CD4-positive, alpha-beta T cell treated with Interleukin-12 subunit alpha and Interleukin-12 subunit beta, for 1 hour (primary cell): ENCODE results near the gene HNRNPAB.
A peak's percentile ranks its signal among the peaks of the same experiment; 100 is the strongest.

Experiments
- DNase-seq: peaks from one replicate; pipeline ENCODE4 v3.0.0-alpha.2; 2020

The HNRNPAB gene

GRCh38 chr5:178204182-178204934 lies at the start of gene HNRNPAB:
Gene HNRNPAB, plus strand, starts transcription at chr5:178204533. Its CDS starts 305 bp downstream, at chr5:178204838.
- peak; percentile 97 for DNase-seq

- DNase-seq: no peak
Measured at GRCh38 chr5:178155065-178155464, 49.3 kb upstream of the HNRNPAB start.

- no peak for DNase-seq
Measured at GRCh38 chr5:178160176-178160575, 44.2 kb upstream of the HNRNPAB start.

- no peak for DNase-seq
Measured at GRCh38 chr5:178162481-178162880, 41.9 kb upstream of the HNRNPAB start.

- peak; percentile 91 for DNase-seq
Measured at GRCh38 chr5:178163772-178164735, 40.3 kb upstream of the HNRNPAB start.

- DNase-seq: no peak
Measured at GRCh38 chr5:178165581-178165980, 38.8 kb upstream of the HNRNPAB start.

- DNase-seq: no peak
Measured at GRCh38 chr5:178170455-178170854, 33.9 kb upstream of the HNRNPAB start.

- DNase-seq: no peak
Measured at GRCh38 chr5:178174456-178174855, 29.9 kb upstream of the HNRNPAB start.

- DNase-seq: no peak
Measured at GRCh38 chr5:178176791-178177190, 27.5 kb upstream of the HNRNPAB start.

- DNase-seq: no peak
Measured at GRCh38 chr5:178177569-178177968, 26.8 kb upstream of the HNRNPAB start.

GRCh38 chr5:178180141-178180863 lies 24.0 kb upstream of the HNRNPAB start:
- DNase-seq: no peak

GRCh38 chr5:178182158-178182876 lies 22.0 kb upstream of the HNRNPAB start:
- no peak for DNase-seq

- DNase-seq: no peak
Measured at GRCh38 chr5:178186427-178186826, 17.9 kb upstream of the HNRNPAB start.

GRCh38 chr5:178187014-178187413 lies 17.3 kb upstream of the HNRNPAB start, which contains the start of gene GMCL2:
Gene GMCL2, minus strand, starts transcription at chr5:178187371. Its CDS starts 72 bp downstream, at chr5:178187299.
- DNase-seq: no peak

- DNase-seq: no peak
Measured at GRCh38 chr5:178189433-178189832, 14.9 kb upstream of the HNRNPAB start.

- DNase-seq: no peak
Measured at GRCh38 chr5:178191661-178192060, 12.7 kb upstream of the HNRNPAB start.

GRCh38 chr5:178192244-178192643 lies 12.1 kb upstream of the HNRNPAB start:
- DNase-seq: no peak

GRCh38 chr5:178192787-178193186 lies 11.5 kb upstream of the HNRNPAB start:
- no peak for DNase-seq

- no peak for DNase-seq
Measured at GRCh38 chr5:178193251-178193809, 11.0 kb upstream of the HNRNPAB start.

GRCh38 chr5:178194026-178194425 lies 10.3 kb upstream of the HNRNPAB start:
- DNase-seq: no peak

GRCh38 chr5:178196281-178196812 lies 8.0 kb upstream of the HNRNPAB start:
- no peak for DNase-seq

GRCh38 chr5:178196986-178197385 lies 7.3 kb upstream of the HNRNPAB start:
- no peak for DNase-seq
